Uterus (tissue), 2 donors: ENCODE data around the gene OR51A7.

ENCODE experiments used
- CTCF ChIP-seq, 4 experiments: fragments of 200-600 bp in 2 of 4; fragments of 450-650 bp in 2 of 4; sonication (generic) in 2 of 4; IDR thresholded peaks; one replicate each; pipeline ENCODE4 v1.5.1; 2016 to 2019; ENCODE audit warnings: antibody characterized with exemption in 4 of 4, mild to moderate bottlenecking in 2 of 4, moderate library complexity in 1 of 4
- POLR2A ChIP-seq, 2 donors: fragments of 450-650 bp; IDR thresholded peaks; one replicate each; pipeline ENCODE4 v1.6.1; 2016; ENCODE audit warnings: antibody characterized with exemption in 2 of 2, mild to moderate bottlenecking in 1 of 2, moderate library complexity in 1 of 2

GRCh38 chr11:4882543-4882942, 21.0 kb upstream of the OR51A7 start:
- no peak for TF ChIP-seq CTCF (IDR thresholded peaks at IDR 0.05)
- TF ChIP-seq POLR2A (IDR thresholded peaks at IDR 0.05), result no peak
